WTC11 (cell line): Measurements from ENCODE around the gene GFPT2. TPM values are rescaled to one million over a fixed set of nuclear protein-coding genes. Genes with fewer than 3 reads are reported as not detected.

Source experiments
- ATAC-seq: fragments of 200-7000 bp; cut with Tn5 transposase; 2 replicates; pipeline ENCODE4 v1.10.0; 2021; ENCODE audit warnings: mild to moderate bottlenecking, moderate library complexity
- CTCF ChIA-PET: fragments of 300-600 bp; sonication (Branson Sonifier 250); formaldehyde crosslinking; loops from one replicate; lab custom pipeline; 2021; ENCODE audit warnings: antibody characterized with exemption; lab: Charles Lee
- POLR2A ChIA-PET: fragments of 350-600 bp; sonication (Branson Sonifier 250); formaldehyde crosslinking; loops from one replicate; lab custom pipeline; 2021; ENCODE audit warnings: antibody characterized with exemption; lab: Charles Lee
- DNase-seq: peaks from one replicate; pipeline ENCODE4 v3.0.0; 2021; ENCODE audit warnings: low spot score
- H3K27ac Mint-ChIP-seq: 2 replicates; pipeline ENCODE4 v1.8.0; 2021; ENCODE audit warnings: mixed read lengths
- H3K27me3 Mint-ChIP-seq: 2 replicates; pipeline ENCODE4 v1.8.0; 2021; ENCODE audit warnings: low read depth, mild to moderate bottlenecking, moderate library complexity, mixed read lengths
- H3K36me3 Mint-ChIP-seq: 2 replicates; pipeline ENCODE4 v1.8.0; 2021; ENCODE audit warnings: mixed read lengths
- H3K4me1 Mint-ChIP-seq: 2 replicates; pipeline ENCODE4 v1.8.0; 2022; ENCODE audit warnings: mixed read lengths
- H3K4me3 Mint-ChIP-seq: 2 replicates; pipeline ENCODE4 v1.8.0; 2021; ENCODE audit warnings: mild to moderate bottlenecking, moderate library complexity, mixed read lengths
- H3K9me3 Mint-ChIP-seq: 2 replicates; pipeline ENCODE4 v1.8.0; 2021; ENCODE audit warnings: mixed read lengths
- AR ChIP-seq: fragments of 250-450 bp; sonication (Bioruptor Pico); IDR thresholded peaks from 2 replicates; pipeline ENCODE4 v1.9.0; 2021; ENCODE audit warnings: mild to moderate bottlenecking
- CBFB ChIP-seq: sonication (generic); formaldehyde crosslinking; IDR thresholded peaks from 2 replicates; pipeline ENCODE4 v1.8.1; 2022; ENCODE audit warnings: mild to moderate bottlenecking, low read depth, missing genetic modification reagents
- ELF4 ChIP-seq: sonication (generic); formaldehyde crosslinking; IDR thresholded peaks from 2 replicates; pipeline ENCODE4 v1.8.1; 2022; ENCODE audit warnings: low read depth, mild to moderate bottlenecking, moderate library complexity, missing genetic modification reagents
- ESRRA ChIP-seq: sonication (generic); formaldehyde crosslinking; IDR thresholded peaks from 2 replicates; pipeline ENCODE4 v1.8.1; 2022; ENCODE audit warnings: mild to moderate bottlenecking, missing genetic modification reagents, borderline replicate concordance
- GABPB1 ChIP-seq: sonication (generic); formaldehyde crosslinking; IDR thresholded peaks from 2 replicates; pipeline ENCODE4 v1.8.1; 2023; ENCODE audit warnings: mild to moderate bottlenecking, missing genetic modification reagents
- IRF1 ChIP-seq: sonication (generic); formaldehyde crosslinking; IDR thresholded peaks from 2 replicates; pipeline ENCODE4 v1.8.0; 2023; ENCODE audit warnings: missing genetic modification reagents
- JUN ChIP-seq: sonication (generic); formaldehyde crosslinking; IDR thresholded peaks from 2 replicates; pipeline ENCODE4 v1.8.0; 2023; ENCODE audit warnings: mild to moderate bottlenecking, missing genetic modification reagents
- MXD4 ChIP-seq: fragments of 250-450 bp; sonication (Bioruptor Pico); IDR thresholded peaks from 2 replicates; pipeline ENCODE4 v1.8.0; 2021; ENCODE audit warnings: mild to moderate bottlenecking, moderate library complexity, borderline replicate concordance
- MYBL2 ChIP-seq: sonication (generic); formaldehyde crosslinking; IDR thresholded peaks from 2 replicates; pipeline ENCODE4 v1.8.1; 2023; ENCODE audit warnings: mild to moderate bottlenecking, moderate library complexity, missing genetic modification reagents
- NFE2L1 ChIP-seq: sonication (generic); formaldehyde crosslinking; IDR thresholded peaks from 2 replicates; pipeline ENCODE4 v1.8.1; 2023; ENCODE audit warnings: missing genetic modification reagents
- NFYB ChIP-seq: sonication (generic); formaldehyde crosslinking; conservative IDR thresholded peaks from 2 replicates; pipeline ENCODE4 v1.8.0; 2022; ENCODE audit warnings: low read depth, missing genetic modification reagents
- NR3C1 ChIP-seq: sonication (generic); formaldehyde crosslinking; conservative IDR thresholded peaks from 2 replicates; pipeline ENCODE4 v1.8.1; 2023; ENCODE audit warnings: low read depth, mild to moderate bottlenecking, missing genetic modification reagents
- RELA ChIP-seq: sonication (generic); formaldehyde crosslinking; IDR thresholded peaks from 2 replicates; pipeline ENCODE4 v1.8.1; 2022; ENCODE audit warnings: missing genetic modification reagents, mild to moderate bottlenecking, borderline replicate concordance
- RORB ChIP-seq: fragments of 250-450 bp; sonication (Bioruptor Pico); IDR thresholded peaks from 2 replicates; pipeline ENCODE4 v1.9.0; 2021; ENCODE audit warnings: mild to moderate bottlenecking
- SMAD3 ChIP-seq: sonication (generic); formaldehyde crosslinking; IDR thresholded peaks from 2 replicates; pipeline ENCODE4 v1.8.0; 2022; ENCODE audit warnings: missing genetic modification reagents, mild to moderate bottlenecking, borderline replicate concordance
- STAT6 ChIP-seq: sonication (generic); formaldehyde crosslinking; conservative IDR thresholded peaks from 2 replicates; pipeline ENCODE4 v1.8.1; 2023; ENCODE audit warnings: mild to moderate bottlenecking, low read depth, missing genetic modification reagents, moderate library complexity
- ZBTB43 ChIP-seq: sonication (generic); formaldehyde crosslinking; IDR thresholded peaks from 2 replicates; pipeline ENCODE4 v1.8.1; 2023; ENCODE audit warnings: mild to moderate bottlenecking, missing genetic modification reagents
- ZNF232 ChIP-seq: sonication (generic); formaldehyde crosslinking; IDR thresholded peaks from 2 replicates; pipeline ENCODE4 v1.8.0; 2022; ENCODE audit warnings: mild to moderate bottlenecking, missing genetic modification reagents
- ZNF317 ChIP-seq: sonication (generic); formaldehyde crosslinking; IDR thresholded peaks from 2 replicates; pipeline ENCODE4 v1.8.1; 2023; ENCODE audit warnings: low read depth, mild to moderate bottlenecking, moderate library complexity, missing genetic modification reagents, borderline replicate concordance
- ZNF396 ChIP-seq: fragments of 250-450 bp; sonication (Bioruptor Pico); IDR thresholded peaks from 2 replicates; pipeline ENCODE4 v1.8.0; 2021; ENCODE audit warnings: mild to moderate bottlenecking, moderate library complexity, borderline replicate concordance
- ZNF423 ChIP-seq: fragments of 250-450 bp; sonication (Bioruptor Pico); IDR thresholded peaks from 2 replicates; pipeline ENCODE4 v2.1.2; 2022; ENCODE audit warnings: mild to moderate bottlenecking, moderate library complexity
- ZNF512 ChIP-seq: sonication (generic); formaldehyde crosslinking; IDR thresholded peaks from 2 replicates; pipeline ENCODE4 v1.8.1; 2022; ENCODE audit warnings: missing genetic modification reagents, borderline replicate concordance
- ZNF532 ChIP-seq: fragments of 250-450 bp; sonication (Bioruptor Pico); IDR thresholded peaks from 2 replicates; pipeline ENCODE4 v1.9.0; 2021; ENCODE audit warnings: mild to moderate bottlenecking, borderline replicate concordance
- total RNA-seq: library from RNA; stranded (reverse); gene quantifications from 3 replicates; pipeline ENCODE4 v1.2.3, GENCODE V29; 2021

The GFPT2 gene
- total RNA-seq, 1 experiment from 2014 or later: 124 TPM

- TF ChIP-seq ZNF512 (no peak), NR3C1 (no peak), MXD4 (CRISPR knock-in tag) (no peak), RELA (CRISPR knock-in tag) (no peak), NFYB (CRISPR knock-in tag) (no peak), RORB (CRISPR knock-in tag) (no peak), ZBTB43 (no peak), ZNF532 (CRISPR knock-in tag) (no peak), ZNF317 (no peak)
These were observed 70.9 kb downstream of the GFPT2 start (continued) for GRCh38 chr5:180282281-180282680.

GRCh38 chr5:180281706-180282105 lies 71.4 kb downstream of the GFPT2 start:
- ATAC-seq (no peak), DNase-seq (no peak)
- ChIA-PET CTCF (interaction anchor here (0.8 to 1.6 kb wide), 3 partner anchors 11 to 73 kb away, joined by 3 to 6 read pairs (median 3); partner anchors contain the start of gene RASGEF1C), POLR2A (no interaction called here)
- Mint-ChIP-seq H3K4me3 (no peak overlapping the region), H3K9me3 (no peaks in the 10 kb centered on the region), H3K36me3 (peaks cover 44% of the 10 kb centered on the region), H3K27ac (no peak overlapping the region), H3K4me1 (peaks cover 11% of the 10 kb centered on the region)
- TF ChIP-seq JUN (CRISPR knock-in tag) (no peak), NFE2L1 (no peak), ZNF317 (no peak), GABPB1 (CRISPR knock-in tag) (no peak), STAT6 (CRISPR knock-in tag) (no peak), MYBL2 (CRISPR knock-in tag) (no peak), ZNF232 (CRISPR knock-in tag) (no peak), SMAD3 (CRISPR knock-in tag) (no peak), AR (CRISPR knock-in tag) (no peak), ZNF423 (CRISPR knock-in tag) (no peak), ELF4 (CRISPR knock-in tag) (no peak), IRF1 (CRISPR knock-in tag) (no peak), ZNF396 (no peak), RORB (CRISPR knock-in tag) (no peak), ESRRA (no peak), CBFB (CRISPR knock-in tag) (no peak)
- TF ChIP-seq, all 79 proteins: peak for 0
- no peaks in the 10 kb centered on the region for H3K27me3 Mint-ChIP-seq
